GM12865 (cell line): ENCODE results near the gene OR10A4.
A peak's percentile ranks its signal among the peaks of the same experiment; 100 is the strongest.
"Not testable (repeated sequence)": the region's sequence is repeated elsewhere in the genome, so short reads cannot be mapped to it uniquely, and the experiment has no call there.

Source experiments
- DNase-seq: peaks from one replicate; pipeline ENCODE4 v3.0.0; 2010; ENCODE audit warnings: low read depth
- H3K4me3 ChIP-seq: 2 replicates; pipeline ENCODE4 v1.5.1; 2011; ENCODE audit warnings: mild to moderate bottlenecking, low read depth, low read length, control low read depth
- TF ChIP-seq, protein P1 (sequence below): IDR thresholded peaks from 2 replicates; pipeline ENCODE4 v1.5.1; 2011; ENCODE audit warnings: low read length, control low read depth, low read depth, inconsistent platforms; ENCODE audit not compliant: insufficient read depth; ENCODE audit errors: missing control alignments

Gene OR10A4

GRCh38 chr11:6895010-6895409 lies 18.6 kb downstream of the OR10A4 start:
- TF ChIP-seq, protein P1, sequence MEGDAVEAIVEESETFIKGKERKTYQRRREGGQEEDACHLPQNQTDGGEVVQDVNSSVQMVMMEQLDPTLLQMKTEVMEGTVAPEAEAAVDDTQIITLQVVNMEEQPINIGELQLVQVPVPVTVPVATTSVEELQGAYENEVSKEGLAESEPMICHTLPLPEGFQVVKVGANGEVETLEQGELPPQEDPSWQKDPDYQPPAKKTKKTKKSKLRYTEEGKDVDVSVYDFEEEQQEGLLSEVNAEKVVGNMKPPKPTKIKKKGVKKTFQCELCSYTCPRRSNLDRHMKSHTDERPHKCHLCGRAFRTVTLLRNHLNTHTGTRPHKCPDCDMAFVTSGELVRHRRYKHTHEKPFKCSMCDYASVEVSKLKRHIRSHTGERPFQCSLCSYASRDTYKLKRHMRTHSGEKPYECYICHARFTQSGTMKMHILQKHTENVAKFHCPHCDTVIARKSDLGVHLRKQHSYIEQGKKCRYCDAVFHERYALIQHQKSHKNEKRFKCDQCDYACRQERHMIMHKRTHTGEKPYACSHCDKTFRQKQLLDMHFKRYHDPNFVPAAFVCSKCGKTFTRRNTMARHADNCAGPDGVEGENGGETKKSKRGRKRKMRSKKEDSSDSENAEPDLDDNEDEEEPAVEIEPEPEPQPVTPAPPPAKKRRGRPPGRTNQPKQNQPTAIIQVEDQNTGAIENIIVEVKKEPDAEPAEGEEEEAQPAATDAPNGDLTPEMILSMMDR, result no peak
- H3K4me3 ChIP-seq, result no peak overlapping the region

GRCh38 chr11:6898911-6899310 lies 22.5 kb downstream of the OR10A4 start:
- DNase-seq, result no peak
- no peak overlapping the region for H3K4me3 ChIP-seq
- TF ChIP-seq, protein P1, result no peak

More at GRCh38 chr11:6895010-6895409, 18.6 kb downstream of the OR10A4 start:
- DNase-seq, result peak; percentile 69

GRCh38 chr11:6900327-6900999 lies 24.0 kb downstream of the OR10A4 start:
- TF ChIP-seq, protein P1, result no peak
- DNase-seq, result no peak
- H3K4me3 ChIP-seq, result no peak overlapping the region

DNA sequence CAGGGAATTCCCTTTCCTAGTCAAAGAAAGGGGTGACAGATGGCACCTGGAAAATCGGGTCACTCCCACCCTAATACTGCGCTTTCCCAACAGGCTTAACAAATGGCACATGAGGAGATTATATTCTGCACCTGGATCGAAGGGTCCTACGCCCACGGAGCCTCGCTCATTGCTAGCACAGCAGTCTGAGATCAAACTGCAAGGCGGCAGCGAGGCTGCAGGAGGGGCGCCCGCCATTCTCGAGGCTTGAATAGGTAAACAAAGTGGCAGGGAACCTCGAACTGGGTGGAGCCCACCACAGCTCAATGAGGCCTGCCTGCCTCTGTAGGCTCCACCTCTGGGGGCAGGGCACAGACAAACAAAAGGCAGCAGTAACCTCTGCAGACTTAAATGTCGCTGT lies 28.4 kb downstream of the OR10A4 start:
- H3K4me3 ChIP-seq, DNase-seq: not testable (repeated sequence)

GRCh38 chr11:6911378-6911777 lies 35.0 kb downstream of the OR10A4 start:
- TF ChIP-seq, protein P1, result no peak
- DNase-seq, result no peak
- no peak overlapping the region for H3K4me3 ChIP-seq

DNA sequence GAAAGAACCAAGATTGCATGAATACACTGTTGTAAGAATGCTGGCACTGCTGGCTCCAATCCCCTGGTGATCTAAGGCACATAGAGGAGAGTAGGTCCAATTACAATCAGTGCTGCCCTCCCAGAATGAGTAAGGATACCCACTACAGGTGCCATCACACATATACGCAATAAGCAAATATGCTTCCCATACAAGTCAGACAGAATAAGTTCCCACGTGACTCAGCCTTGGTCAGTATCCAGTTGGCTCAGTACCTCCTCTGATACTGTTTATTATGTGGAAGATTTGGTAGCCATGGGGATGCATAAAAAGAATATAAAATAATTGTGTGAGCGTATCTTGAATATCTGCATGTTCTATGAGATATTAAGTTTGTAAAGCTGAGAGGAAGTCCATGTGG lies 35.5 kb downstream of the OR10A4 start:
- no peak for DNase-seq

GRCh38 chr11:6919698-6920097 lies 43.3 kb downstream of the OR10A4 start:
- no peak overlapping the region for H3K4me3 ChIP-seq
- TF ChIP-seq, protein P1, result no peak
- no peak for DNase-seq

More for the DNA sequence above, 35.5 kb downstream of the OR10A4 start:
- TF ChIP-seq, protein P1, result no peak
- H3K4me3 ChIP-seq, result no peak overlapping the region
